ENCODE data around the gene NQO2. TPM values are rescaled to one million over a fixed set of nuclear protein-coding genes. Genes with fewer than 3 reads are reported as not detected.
"Not testable (repeated sequence)": the region's sequence is repeated elsewhere in the genome, so short reads cannot be mapped to it uniquely, and the experiment has no call there.

NQO2 gene
- polyA plus RNA-seq, 4 donors, result 24.0 to 81.8 (median 60.3) TPM

- no peak for DNase-seq (ENCODE audit: low read depth in 4 of 4, low spot score in 3 of 4)
Observed at GRCh38 chr6:3036861-3037637, 37.4 kb downstream of the NQO2 start.

- DNase-seq (ENCODE audit: low read depth in 4 of 4, low spot score in 3 of 4), result no peak
Observed at GRCh38 chr6:3037638-3038365, 38.1 kb downstream of the NQO2 start.

GRCh38 chr6:3039384-3039783 lies 39.7 kb downstream of the NQO2 start:
- DNase-seq (ENCODE audit: low read depth in 4 of 4, low spot score in 3 of 4), result no peak

- DNase-seq (ENCODE audit: low read depth in 4 of 4, low spot score in 3 of 4), result no peak
Observed at GRCh38 chr6:3041147-3041546, 41.5 kb downstream of the NQO2 start.

- DNase-seq (ENCODE audit: low read depth in 4 of 4, low spot score in 3 of 4), result no peak
Observed at GRCh38 chr6:3041606-3042005, 41.9 kb downstream of the NQO2 start.

- no peak for DNase-seq (ENCODE audit: low read depth in 4 of 4, low spot score in 3 of 4)
Observed at GRCh38 chr6:3045369-3045768, 45.7 kb downstream of the NQO2 start.

- DNase-seq (ENCODE audit: low read depth in 4 of 4, low spot score in 3 of 4), result no peak
Observed at GRCh38 chr6:3045777-3046176, 46.1 kb downstream of the NQO2 start.

- DNase-seq (ENCODE audit: low read depth in 4 of 4, low spot score in 3 of 4), result no peak
Observed at GRCh38 chr6:3046295-3046694, 46.6 kb downstream of the NQO2 start.

GRCh38 chr6:3048009-3048408 lies 48.3 kb downstream of the NQO2 start:
- not testable (repeated sequence) for DNase-seq (ENCODE audit: low read depth in 4 of 4, low spot score in 3 of 4)

GRCh38 chr6:3052481-3053230 lies 53.0 kb downstream of the NQO2 start:
- no peak for DNase-seq (ENCODE audit: low read depth in 4 of 4, low spot score in 3 of 4)

GRCh38 chr6:3053231-3053508 lies 53.5 kb downstream of the NQO2 start:
- DNase-seq (ENCODE audit: low read depth in 4 of 4, low spot score in 3 of 4), result no peak

GRCh38 chr6:3054229-3055157 lies 54.8 kb downstream of the NQO2 start:
- peak in 1 of 4 donors; percentile 29 for DNase-seq (ENCODE audit: low read depth in 4 of 4, low spot score in 3 of 4)

- DNase-seq (ENCODE audit: low read depth in 4 of 4, low spot score in 3 of 4), result not testable (repeated sequence)
Observed at GRCh38 chr6:3055158-3055499, 55.4 kb downstream of the NQO2 start.

- no peak for DNase-seq (ENCODE audit: low read depth in 4 of 4, low spot score in 3 of 4)
Observed at GRCh38 chr6:3057063-3057770, 57.5 kb downstream of the NQO2 start.

- no peak for DNase-seq (ENCODE audit: low read depth in 4 of 4, low spot score in 3 of 4)
Observed at GRCh38 chr6:3058957-3059356, 59.3 kb downstream of the NQO2 start.

GRCh38 chr6:3060092-3060491 lies 60.4 kb downstream of the NQO2 start:
- DNase-seq (ENCODE audit: low read depth in 4 of 4, low spot score in 3 of 4), result not testable (repeated sequence)

- no peak for DNase-seq (ENCODE audit: low read depth in 4 of 4, low spot score in 3 of 4)
Observed at GRCh38 chr6:3061501-3061941, 61.8 kb downstream of the NQO2 start.

- DNase-seq (ENCODE audit: low read depth in 4 of 4, low spot score in 3 of 4), result not testable (repeated sequence)
Observed at GRCh38 chr6:3063340-3063732, 63.6 kb downstream of the NQO2 start.

GRCh38 chr6:3063733-3064700 lies 64.3 kb downstream of the NQO2 start:
- peak; percentile 64 to 77 (median 77) for DNase-seq (ENCODE audit: low read depth in 4 of 4, low spot score in 3 of 4)
